IMR-90 (cell line): ENCODE measurements around the gene PLA2G12B. TPM values are rescaled to one million over a fixed set of nuclear protein-coding genes. Genes with fewer than 3 reads are reported as not detected.

Source experiments
- ATAC-seq: fragments of 200-7000 bp; cut with Tn5 transposase; 2 replicates; pipeline ENCODE4 v1.9.1; 2020; ENCODE audit warnings: low read depth, mild to moderate bottlenecking, moderate library complexity
- BruUV-seq: library from RNA; stranded (reverse); fragments of 400-500 nt; replicated peaks from 2 replicates; lab custom pipeline; 2021; lab: Mats Ljungman, UMichigan
- CTCF ChIA-PET: fragments of 300-600 bp; formaldehyde crosslinking; extraction: SDS; loops from one replicate; lab custom pipeline; 2021; ENCODE audit warnings: antibody characterized with exemption; lab: Yijun Ruan, JAX
- POLR2A ChIA-PET: fragments of 300-600 bp; sonication (Branson Sonifier 250); formaldehyde crosslinking; loops from one replicate; lab custom pipeline; 2022; ENCODE audit warnings: antibody characterized with exemption; ENCODE audit not compliant: unreplicated experiment; lab: Charles Lee
- DNase-seq: peaks from one replicate; pipeline ENCODE4 v3.0.0; 2013
- H2AFZ ChIP-seq: replicated peaks from 2 replicates; pipeline ENCODE3; 2013; ENCODE audit warnings: low read length, mild to moderate bottlenecking; ENCODE audit not compliant: poor library complexity
- H2AK5ac ChIP-seq: 2 replicates; pipeline ENCODE4 v1.6.1; 2013; ENCODE audit warnings: low read depth, low read length, inconsistent platforms
- H2AK9ac ChIP-seq: replicated peaks from 2 replicates; pipeline ENCODE3; 2013; ENCODE audit warnings: mild to moderate bottlenecking, low read depth, low read length, moderate library complexity; ENCODE audit not compliant: poor library complexity
- H2BK120ac ChIP-seq: 2 replicates; pipeline ENCODE4 v1.6.1; 2013; ENCODE audit warnings: low read depth, low read length, inconsistent platforms
- H2BK15ac ChIP-seq: 3 replicates; pipeline ENCODE4 v1.6.1; 2013; ENCODE audit warnings: low read depth, low read length, inconsistent platforms
- H2BK20ac ChIP-seq: 2 replicates; pipeline ENCODE4 v1.6.1; 2013; ENCODE audit warnings: low read depth, mild to moderate bottlenecking, inconsistent platforms, low read length, moderate library complexity
- H2BK5ac ChIP-seq: 2 replicates; pipeline ENCODE4 v1.6.1; 2013; ENCODE audit warnings: mild to moderate bottlenecking, low read depth, low read length, inconsistent platforms; ENCODE audit not compliant: poor library complexity, severe bottlenecking
- H3K14ac ChIP-seq: replicated peaks from 2 replicates; pipeline ENCODE4 v1.6.1; 2013; ENCODE audit warnings: low read depth, low read length, inconsistent platforms
- H3K18ac ChIP-seq: 2 replicates; pipeline ENCODE4 v1.6.1; 2013; ENCODE audit warnings: low read depth, low read length, control low read depth
- H3K23ac ChIP-seq: 2 replicates; pipeline ENCODE4 v1.6.1; 2013; ENCODE audit warnings: low read depth, low read length, inconsistent platforms
- H3K27ac ChIP-seq: 2 replicates; pipeline ENCODE4 v1.5.1; 2013; ENCODE audit warnings: mild to moderate bottlenecking, control low read depth, low read length; ENCODE audit not compliant: insufficient read depth
- H3K27me3 ChIP-seq: 2 replicates; pipeline ENCODE4 v1.6.1; 2013; ENCODE audit warnings: low read length; ENCODE audit not compliant: control insufficient read depth, insufficient read depth
- H3K36me3 ChIP-seq: 2 replicates; pipeline ENCODE4 v1.6.1; 2013; ENCODE audit warnings: low read length, mixed read lengths; ENCODE audit not compliant: control insufficient read depth, insufficient read depth
- H3K4ac ChIP-seq: 2 replicates; pipeline ENCODE4 v1.6.1; 2013; ENCODE audit warnings: low read depth, low read length, inconsistent platforms
- H3K4me1 ChIP-seq: 2 replicates; pipeline ENCODE4 v1.6.1; 2013; ENCODE audit warnings: low read length, mixed read lengths; ENCODE audit not compliant: control insufficient read depth, insufficient read depth
- H3K4me2 ChIP-seq: 2 replicates; pipeline ENCODE4 v1.6.1; 2013; ENCODE audit warnings: low read depth, mild to moderate bottlenecking, control low read depth, low read length, moderate library complexity
- H3K4me3 ChIP-seq: 2 replicates; pipeline ENCODE4 v1.5.1; 2013; ENCODE audit warnings: low read depth, mild to moderate bottlenecking, control low read depth, low read length, moderate library complexity; ENCODE audit not compliant: insufficient read depth
- H3K56ac ChIP-seq: 2 replicates; pipeline ENCODE4 v1.6.1; 2013; ENCODE audit warnings: low read length, inconsistent platforms; ENCODE audit not compliant: insufficient read depth; ENCODE audit errors: extremely low read depth
- H3K79me1 ChIP-seq, 2 experiments: 2 replicates each; pipeline ENCODE4 v1.6.1; 2013; ENCODE audit warnings: low read length in 2 of 2, inconsistent platforms in 1 of 2, low read depth in 1 of 2
- H3K9ac ChIP-seq: 2 replicates; pipeline ENCODE4 v1.6.1; 2013; ENCODE audit warnings: low read depth, low read length, control low read depth
- H3K9me1 ChIP-seq: 2 replicates; pipeline ENCODE4 v1.6.1; 2013; ENCODE audit warnings: low read length, inconsistent platforms; ENCODE audit not compliant: insufficient read depth
- H3K9me3 ChIP-seq: 2 replicates; pipeline ENCODE4 v1.6.1; 2013; ENCODE audit warnings: low read length; ENCODE audit not compliant: control insufficient read depth, insufficient read depth
- H4K20me1 ChIP-seq: 2 replicates; pipeline ENCODE4 v1.6.1; 2013; ENCODE audit warnings: low read length, inconsistent platforms; ENCODE audit not compliant: insufficient read depth
- H4K5ac ChIP-seq: 2 replicates; pipeline ENCODE4 v1.6.1; 2013; ENCODE audit warnings: mild to moderate bottlenecking, low read depth, low read length, control low read depth
- H4K8ac ChIP-seq, 2 experiments: 2 replicates each; pipeline ENCODE4 v1.6.1; 2013; ENCODE audit warnings: low read depth in 2 of 2, low read length in 2 of 2, control low read depth in 1 of 2, inconsistent platforms in 1 of 2
- H4K91ac ChIP-seq: 2 replicates; pipeline ENCODE4 v1.6.1; 2013; ENCODE audit warnings: low read depth, low read length, inconsistent platforms; ENCODE audit not compliant: insufficient read depth
- BHLHE40 ChIP-seq: fragments of 150-350 bp; IDR thresholded peaks from 2 replicates; pipeline ENCODE4 v1.6.1; 2016; ENCODE audit warnings: mild to moderate bottlenecking, low read depth, low read length
- CEBPB ChIP-seq: IDR thresholded peaks from 2 replicates; pipeline ENCODE4 v1.6.1; 2012; ENCODE audit warnings: low read depth, low read length, improper control_type of control experiment
- CHD1 ChIP-seq: IDR thresholded peaks from 2 replicates; pipeline ENCODE4 v1.6.1; 2012; ENCODE audit warnings: low read depth, low read length, improper control_type of control experiment
- ELK1 ChIP-seq: fragments of 150-350 bp; IDR thresholded peaks from 2 replicates; pipeline ENCODE4 v1.6.1; 2016; ENCODE audit warnings: low read depth, mild to moderate bottlenecking, low read length, moderate library complexity, borderline replicate concordance
- FOS ChIP-seq: fragments of 150-350 bp; IDR thresholded peaks from 2 replicates; pipeline ENCODE4 v1.6.1; 2016; ENCODE audit warnings: low read depth, low read length
- MAFK ChIP-seq: IDR thresholded peaks from 2 replicates; pipeline ENCODE4 v1.6.1; 2012; ENCODE audit warnings: low read depth, low read length, improper control_type of control experiment
- MAZ ChIP-seq: IDR thresholded peaks from 2 replicates; pipeline ENCODE4 v1.6.1; 2012; ENCODE audit warnings: low read depth, mild to moderate bottlenecking, low read length, improper control_type of control experiment, moderate library complexity, borderline replicate concordance
- MXI1 ChIP-seq: IDR thresholded peaks from 2 replicates; pipeline ENCODE4 v1.6.1; 2012; ENCODE audit warnings: low read depth, mild to moderate bottlenecking, low read length, moderate library complexity, borderline replicate concordance
- NFE2L2 ChIP-seq: fragments of 150-350 bp; IDR thresholded peaks from 2 replicates; pipeline ENCODE4 v1.6.1; 2016; ENCODE audit warnings: low read depth, mild to moderate bottlenecking, low read length
- POLR2A ChIP-seq: IDR thresholded peaks from 2 replicates; pipeline ENCODE4 v1.6.1; 2012; ENCODE audit warnings: mild to moderate bottlenecking, low read depth, low read length
- RAD21 ChIP-seq: IDR thresholded peaks from 2 replicates; pipeline ENCODE4 v1.6.1; 2012; ENCODE audit warnings: low read length, improper control_type of control experiment
- RCOR1 ChIP-seq: IDR thresholded peaks from 2 replicates; pipeline ENCODE4 v1.6.1; 2012; ENCODE audit warnings: mild to moderate bottlenecking, low read length, improper control_type of control experiment; ENCODE audit not compliant: insufficient replicate concordance
- RFX5 ChIP-seq: IDR thresholded peaks from 2 replicates; pipeline ENCODE4 v1.8.0; 2012; ENCODE audit warnings: low read depth, mild to moderate bottlenecking, low read length, moderate library complexity
- SMC3 ChIP-seq: fragments of 150-350 bp; IDR thresholded peaks from 2 replicates; pipeline ENCODE4 v1.6.1; 2016; ENCODE audit warnings: low read depth, mild to moderate bottlenecking, antibody characterized with exemption, low read length, moderate library complexity
- USF2 ChIP-seq: fragments of 150-350 bp; IDR thresholded peaks from 2 replicates; pipeline ENCODE4 v1.6.1; 2017; ENCODE audit warnings: mild to moderate bottlenecking, antibody characterized with exemption, low read length, low read depth
- WGBS, 2 experiments: methylation state at CpG; one replicate each; pipeline versions ENCODE4 v1.1.5 to v1.1.7; 2013; ENCODE audit warnings: missing lambda C conversion rate in 2 of 2; ENCODE audit not compliant: insufficient read length in 1 of 2; ENCODE audit errors: extremely low coverage in 2 of 2; 5-methylcytosine and 5-hydroxymethylcytosine counted together
- dilution Hi-C: fragments of 300-500 bp; cut with HindIII; formaldehyde crosslinking; loops from one replicate; pipeline ENCODE4 v1.14.3; 2018; ENCODE audit warnings: low sequenced_read_pairs; ENCODE audit not compliant: unreplicated experiment
- in situ Hi-C: fragments of 300-500 bp; cut with MboI; formaldehyde crosslinking; loops from 3 replicates; pipeline ENCODE4 v1.14.3; 2019; ENCODE audit warnings: low sequenced_read_pairs, inconsistent platforms, mixed read lengths
- intact Hi-C: fragments of 100-400 bp; cut with micrococcal nuclease; formaldehyde crosslinking; loops from 2 replicates; pipeline ENCODE4 v1.10.0; 2022
- polyA plus RNA-seq, 3 experiments: library from polyadenylated mRNA; depleted of rRNA; stranded (reverse); fragments of >200 nt; gene quantifications; 2 replicates each; pipeline ENCODE4 v1.2.3, GENCODE V29; 2012; ENCODE audit warnings: low replicate concordance in 1 of 3
- total RNA-seq: library from RNA; depleted of rRNA; stranded (reverse); fragments of >200 nt; gene quantifications from 2 replicates; pipeline ENCODE4 v1.2.3, GENCODE V29; 2012
- TF ChIP-seq, protein P1 (sequence below): conservative IDR thresholded peaks from 2 replicates; pipeline ENCODE4 v1.5.1; 2012; ENCODE audit warnings: mild to moderate bottlenecking, low read depth, low read length, improper control_type of control experiment

The PLA2G12B gene
- total and polyA plus RNA-seq, 2 of the 4 experiments (the other 2 are of a cell fraction): not detected

GRCh38 chr10:72946963-72947362 is 7.6 kb downstream of the PLA2G12B start:
- dilution Hi-C loops: no loop called here
- H3K56ac ChIP-seq: no peak overlapping the region
- no peak overlapping the region for H2BK120ac ChIP-seq
- H3K4ac ChIP-seq: no peak overlapping the region
- intact Hi-C loops: no loop called here
- TF ChIP-seq BHLHE40 (no peak), SMC3 (no peak), RAD21 (no peak), MXI1 (no peak), MAFK (no peak), ELK1 (no peak), RFX5 (no peak), POLR2A (no peak), CHD1 (no peak), MAZ (no peak), USF2 (no peak), FOS (no peak), NFE2L2 (no peak), CEBPB (no peak), RCOR1 (no peak)
- TF ChIP-seq, protein P1, sequence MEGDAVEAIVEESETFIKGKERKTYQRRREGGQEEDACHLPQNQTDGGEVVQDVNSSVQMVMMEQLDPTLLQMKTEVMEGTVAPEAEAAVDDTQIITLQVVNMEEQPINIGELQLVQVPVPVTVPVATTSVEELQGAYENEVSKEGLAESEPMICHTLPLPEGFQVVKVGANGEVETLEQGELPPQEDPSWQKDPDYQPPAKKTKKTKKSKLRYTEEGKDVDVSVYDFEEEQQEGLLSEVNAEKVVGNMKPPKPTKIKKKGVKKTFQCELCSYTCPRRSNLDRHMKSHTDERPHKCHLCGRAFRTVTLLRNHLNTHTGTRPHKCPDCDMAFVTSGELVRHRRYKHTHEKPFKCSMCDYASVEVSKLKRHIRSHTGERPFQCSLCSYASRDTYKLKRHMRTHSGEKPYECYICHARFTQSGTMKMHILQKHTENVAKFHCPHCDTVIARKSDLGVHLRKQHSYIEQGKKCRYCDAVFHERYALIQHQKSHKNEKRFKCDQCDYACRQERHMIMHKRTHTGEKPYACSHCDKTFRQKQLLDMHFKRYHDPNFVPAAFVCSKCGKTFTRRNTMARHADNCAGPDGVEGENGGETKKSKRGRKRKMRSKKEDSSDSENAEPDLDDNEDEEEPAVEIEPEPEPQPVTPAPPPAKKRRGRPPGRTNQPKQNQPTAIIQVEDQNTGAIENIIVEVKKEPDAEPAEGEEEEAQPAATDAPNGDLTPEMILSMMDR: no peak
- no peaks in the 10 kb centered on the region for H4K20me1 ChIP-seq
- no peaks in the 10 kb centered on the region for H3K9me3 ChIP-seq
- in situ Hi-C loops: no loop called here
- H3K79me1 ChIP-seq: no peaks in the 10 kb centered on the region
- H3K36me3 ChIP-seq: no peaks in the 10 kb centered on the region
- peaks cover 22% of the 10 kb centered on the region for H3K27me3 ChIP-seq
- H2AK5ac ChIP-seq: no peak overlapping the region
- H3K4me1 ChIP-seq: no peaks in the 10 kb centered on the region
- H3K4me3 ChIP-seq: no peak overlapping the region
- no peak overlapping the region for H3K27ac ChIP-seq
- ChIA-PET POLR2A (no interaction called here), CTCF (no interaction called here)
- no peak overlapping the region for H4K8ac ChIP-seq
- H4K5ac ChIP-seq: no peak overlapping the region
- DNase-seq (no peak), ATAC-seq (no peak)
- no peak overlapping the region for H2BK5ac ChIP-seq
- H3K18ac ChIP-seq: no peak overlapping the region
- no peak overlapping the region for H3K23ac ChIP-seq
- no peak overlapping the region for H4K91ac ChIP-seq
- H2BK15ac ChIP-seq: no peak overlapping the region
- no peak overlapping the region for H3K14ac ChIP-seq
- no CpG with 5 or more reads among the region's 1 CpG for WGBS, 2 experiments
- H2AFZ ChIP-seq: no peak overlapping the region
- BruUV-seq: no TSS peak
- H2AK9ac ChIP-seq: no peak overlapping the region
- H3K4me2 ChIP-seq: no peak overlapping the region
- no peaks in the 10 kb centered on the region for H3K9me1 ChIP-seq
- H2BK20ac ChIP-seq: no peak overlapping the region
- no peak overlapping the region for H3K9ac ChIP-seq
